ENCODE measurements around the gene ABI1. TPM values are rescaled to one million over a fixed set of nuclear protein-coding genes. Genes with fewer than 3 reads are reported as not detected.

ABI1 gene
- total and polyA plus RNA-seq, 9 of the 15 experiments (the other 6 are each of a cell fraction or from before 2014, with no cell fraction given): 22.1 to 52.3 (median 39.0) TPM

- TF ChIP-seq DEAF1 (CRISPR knock-in tag; IDR thresholded peaks at IDR 0.05) (no peak), VEZF1 (CRISPR knock-in tag; IDR thresholded peaks at IDR 0.05) (no peak), CCAR2 (IDR thresholded peaks at IDR 0.05; ENCODE audit: low read depth, low read length) (no peak), ZFX (CRISPR knock-in tag; IDR thresholded peaks at IDR 0.05) (no peak), KLF10 (CRISPR knock-in tag; IDR thresholded peaks at IDR 0.05) (no peak), PTRF (tag; IDR thresholded peaks at IDR 0.05) (no peak), XRCC4 (IDR thresholded peaks at IDR 0.05; ENCODE audit: extremely low read depth, insufficient read depth, insufficient read length) (no peak)
- H3K27me3 ChIP-seq (ENCODE audit: control insufficient read depth in 2 of 2, insufficient read depth in 2 of 2, low read length in 2 of 2): no peaks in the 10 kb centered on the region
- no peak overlapping the region for H3K9ac ChIP-seq (ENCODE audit: insufficient read depth in 1 of 2, low read depth in 2 of 2, low read length in 2 of 2)
- CTCF ChIA-PET (ENCODE audit: low intra/inter-chr PET ratio): no interaction called here
- BruUV-seq (replicated peaks): no TSS peak
- peaks cover 8% of the 10 kb centered on the region for H4K20me1 ChIP-seq (replicated peaks; ENCODE audit: control insufficient read depth, insufficient read depth, low read length)
- no peak for ATAC-seq
- no peak overlapping the region for H2AFZ ChIP-seq (ENCODE audit: low read depth, low read length)
- in situ Hi-C loops (cut with MboI): no loop called here
- peaks cover 2% of the 10 kb centered on the region; the same call in 1 of the 3 replicates for H3K36me3 ChIP-seq (ENCODE audit: control insufficient read depth, insufficient read depth, low read length)
- intact Hi-C loops (cut with micrococcal nuclease): no loop called here
- peaks cover 84% of the 10 kb centered on the region for H3K79me2 ChIP-seq (ENCODE audit: control insufficient read depth, insufficient read depth, low read length)
- H3K9me3 ChIP-seq (replicated peaks; ENCODE audit: control insufficient read depth, insufficient read depth, low read depth, low read length): no peaks in the 10 kb centered on the region
- no peak for FAIRE-seq
- H3K4me2 ChIP-seq (ENCODE audit: insufficient read depth, low read length): no peak overlapping the region
- POLR2A ChIA-PET: interaction anchor here (1.5 kb wide), 1 partner anchor 43 kb away, joined by 3 read pairs; no protein-coding TSS in a partner anchor
- no peak for DNase-seq (ENCODE audit: extremely low read depth in 1 of 4, low spot score in 3 of 4)
- no peaks in the 10 kb centered on the region for H3K9me1 ChIP-seq (ENCODE audit: control insufficient read depth, insufficient read depth, low read length)
- H3K4me1 ChIP-seq (replicated peaks in 1 of 2; ENCODE audit: control insufficient read depth in 2 of 2, insufficient read depth in 2 of 2, low read length in 2 of 2): peaks cover 0 to 11% of the 10 kb centered on the region in 2 experiments; a peak in 3 of 5 replicates
- no peak overlapping the region for H3K4me3 ChIP-seq
- H3K27ac ChIP-seq (ENCODE audit: extremely low read depth, low read depth, low read length): no peak overlapping the region
Measured at GRCh38 chr10:26840938-26841732, 19.6 kb downstream of the ABI1 start.
